Endometrial microvascular endothelial cells (primary cell): ENCODE data around the gene SORT1. TPM values are rescaled to one million over a fixed set of nuclear protein-coding genes. Genes with fewer than 3 reads are reported as not detected.
"Not testable (repeated sequence)": the region's sequence is repeated elsewhere in the genome, so short reads cannot be mapped to it uniquely, and the experiment has no call there.

Experiments used
- in situ Hi-C: cut with HindIII; loops from 2 replicates; pipeline ENCODE4 v1.10.0; 2017; ENCODE audit warnings: low sequenced_read_pairs, low pct_unique_long_range_greater_than_20kb; ENCODE audit errors: inconsistent ontology term
- total RNA-seq: library from RNA; depleted of rRNA; stranded (reverse); fragments of >200 nt; gene quantifications from one replicate; pipeline ENCODE4 v1.2.3, GENCODE V29; 2015; ENCODE audit errors: inconsistent ontology term

Gene SORT1
- total RNA-seq, 1 donor from 2014 or later: 12.4 TPM

DNA sequence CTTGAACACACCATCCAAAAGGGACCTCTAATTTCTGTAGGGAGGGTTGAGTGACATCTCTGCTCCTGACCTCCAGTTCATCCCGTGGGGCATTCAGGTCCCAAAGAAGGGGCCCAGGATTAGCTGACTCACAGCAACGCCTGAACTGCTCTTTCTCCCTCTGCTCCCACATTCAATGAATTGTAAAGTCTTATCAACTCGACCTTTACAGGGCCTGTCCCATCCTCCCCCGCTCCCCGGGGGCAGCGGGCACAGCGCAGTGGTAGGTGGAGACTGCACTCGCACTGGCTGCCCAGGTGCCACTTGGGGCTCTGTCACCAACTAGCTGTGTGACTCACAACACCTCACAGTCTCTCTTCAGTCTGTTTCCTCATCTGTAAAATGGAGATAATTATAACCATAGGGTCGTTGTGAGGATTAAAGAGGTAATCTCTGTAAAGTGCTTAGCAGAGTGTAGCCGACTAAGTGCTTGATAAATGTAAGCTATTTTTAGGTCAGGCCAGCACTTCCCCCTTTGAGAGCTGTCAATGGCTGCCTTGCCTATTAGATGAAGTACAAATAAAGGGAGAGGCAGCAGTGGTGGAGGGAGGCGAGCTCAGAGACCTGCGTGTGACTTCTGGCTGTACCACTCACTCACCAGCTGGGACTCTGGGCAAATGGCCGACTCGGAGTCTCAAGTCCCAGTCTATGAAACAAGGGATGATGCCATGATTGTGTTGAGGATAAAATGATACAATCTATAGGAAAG lies 90.3 kb downstream of the SORT1 start:
- in situ Hi-C loops: no loop called here

DNA sequence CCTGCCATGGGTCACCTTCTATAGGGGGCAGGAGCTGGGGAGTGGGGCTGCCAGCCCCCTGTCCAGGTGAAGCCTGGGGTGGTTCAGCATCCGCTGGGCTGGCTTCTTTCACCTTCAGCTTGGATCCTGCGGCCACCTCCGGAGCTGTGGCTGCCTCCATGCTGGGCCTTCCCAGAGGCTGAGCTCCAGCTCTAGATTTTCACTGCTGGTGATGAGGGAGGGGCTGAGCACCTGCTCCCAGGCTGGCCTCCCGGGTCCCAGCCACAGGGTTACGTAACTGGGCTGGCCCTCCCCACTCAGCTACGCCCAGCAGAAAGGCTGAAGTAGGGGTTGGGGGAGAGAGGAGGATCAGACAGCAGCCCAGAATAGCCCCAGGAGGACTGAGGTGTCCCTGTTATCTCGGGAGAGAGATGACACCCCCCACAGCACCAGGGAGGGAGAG lies 90.9 kb downstream of the SORT1 start, which contains the start of gene MYBPHL:
MYBPHL (minus strand) TSS at position 180 of the 442 bp plus-strand sequence; CDS start at position 160, 20 bp downstream.
- in situ Hi-C loops: no loop called here

DNA sequence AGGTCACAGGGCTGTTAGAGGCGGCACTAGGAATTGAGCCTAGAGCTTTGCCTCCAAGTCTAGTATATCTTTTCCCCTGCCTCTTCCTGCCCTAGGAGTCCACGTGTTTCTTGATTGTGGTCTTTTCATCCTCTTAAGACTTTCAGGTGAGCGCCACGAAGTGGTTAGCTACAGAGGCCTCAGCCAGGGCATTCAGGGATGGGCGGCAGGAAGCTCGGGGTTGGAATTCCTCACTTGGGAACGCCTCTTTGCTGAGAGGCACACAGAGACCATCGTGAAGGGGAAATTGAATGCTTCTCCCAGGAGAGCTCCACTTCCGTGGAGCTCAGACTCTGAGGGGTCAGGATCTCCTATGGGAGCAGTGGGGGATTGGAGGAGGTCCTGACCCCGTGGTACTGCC lies 91.7 kb downstream of the SORT1 start:
- in situ Hi-C loops: not testable (repeated sequence)

DNA sequence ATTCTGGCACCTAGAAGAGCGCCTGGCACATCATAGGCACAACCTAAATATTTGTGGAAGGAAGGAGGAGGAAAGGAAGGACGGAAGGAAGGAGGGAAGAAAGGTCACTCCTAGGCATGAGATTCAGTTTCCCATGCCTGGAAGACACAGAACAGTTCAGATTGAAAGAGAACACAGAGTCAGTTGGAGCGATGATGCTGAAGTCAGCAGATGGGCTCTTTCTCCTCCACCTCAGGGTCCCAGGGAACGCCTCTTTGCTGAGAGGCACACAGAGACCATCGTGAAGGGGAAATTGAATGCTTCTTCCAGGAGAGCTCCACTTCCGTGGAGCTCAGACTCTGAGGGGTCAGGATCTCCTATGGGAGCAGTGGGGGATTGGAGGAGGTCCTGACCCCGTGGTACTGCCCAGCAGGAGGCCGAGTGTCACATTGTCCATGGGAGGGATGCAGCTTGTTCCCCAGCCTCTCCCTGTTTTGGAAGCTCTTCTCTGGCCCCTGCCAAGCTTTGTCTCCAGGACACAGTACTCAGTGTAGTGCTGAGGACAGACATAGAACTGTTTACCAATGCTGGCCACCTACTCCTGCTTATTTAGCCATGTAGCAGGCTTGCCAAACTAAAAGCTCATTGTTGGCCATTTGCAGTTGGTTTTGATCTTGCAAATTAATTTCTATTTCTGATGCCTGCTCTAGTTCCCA lies 93.3 kb downstream of the SORT1 start:
- in situ Hi-C loops: no loop called here

DNA sequence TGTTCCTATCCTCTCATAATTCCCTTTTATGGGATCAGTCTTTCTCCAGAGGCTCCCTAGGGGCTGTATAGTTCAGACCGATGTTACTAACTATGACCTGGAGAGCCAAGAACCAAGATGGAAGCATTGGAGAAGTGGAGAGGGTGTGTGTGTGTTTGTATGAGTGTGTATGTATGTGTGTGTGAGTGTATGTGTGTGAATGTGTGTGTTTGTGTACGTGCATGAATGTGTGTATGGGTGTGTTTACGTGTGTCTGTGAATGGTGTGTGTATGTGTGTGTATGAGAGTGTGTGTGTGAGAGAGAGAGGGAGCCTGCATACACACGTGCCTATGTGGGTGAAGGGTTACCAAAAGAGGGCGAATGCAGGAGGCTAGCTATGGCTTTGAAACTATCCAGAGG lies 95.8 kb downstream of the SORT1 start:
- in situ Hi-C loops: no loop called here

DNA sequence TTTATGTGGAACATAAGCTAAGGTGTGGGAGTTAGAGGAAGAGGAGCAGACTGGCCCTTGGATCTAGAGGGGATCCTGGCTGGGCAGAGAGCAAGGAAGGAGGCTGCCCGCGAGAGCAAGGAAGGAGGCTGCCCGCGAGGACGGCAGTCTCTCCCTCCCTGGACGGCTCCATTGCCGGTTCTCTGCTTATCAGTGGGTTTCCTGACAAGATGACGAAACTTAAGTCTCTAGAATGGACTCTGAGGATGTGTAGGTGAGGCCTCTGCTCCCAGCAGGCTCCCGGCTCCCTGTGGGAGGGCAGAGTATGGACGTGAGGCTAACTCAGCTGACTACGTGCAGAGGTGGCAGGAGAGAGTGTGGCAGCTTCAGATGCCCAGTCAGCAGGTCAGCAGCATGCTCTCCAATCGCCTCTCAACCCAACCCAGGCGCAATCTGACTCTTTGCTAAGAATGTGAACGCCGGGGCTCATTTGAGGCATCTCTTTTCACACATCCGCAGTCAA lies 97.0 kb downstream of the SORT1 start:
- in situ Hi-C loops: no loop called here

DNA sequence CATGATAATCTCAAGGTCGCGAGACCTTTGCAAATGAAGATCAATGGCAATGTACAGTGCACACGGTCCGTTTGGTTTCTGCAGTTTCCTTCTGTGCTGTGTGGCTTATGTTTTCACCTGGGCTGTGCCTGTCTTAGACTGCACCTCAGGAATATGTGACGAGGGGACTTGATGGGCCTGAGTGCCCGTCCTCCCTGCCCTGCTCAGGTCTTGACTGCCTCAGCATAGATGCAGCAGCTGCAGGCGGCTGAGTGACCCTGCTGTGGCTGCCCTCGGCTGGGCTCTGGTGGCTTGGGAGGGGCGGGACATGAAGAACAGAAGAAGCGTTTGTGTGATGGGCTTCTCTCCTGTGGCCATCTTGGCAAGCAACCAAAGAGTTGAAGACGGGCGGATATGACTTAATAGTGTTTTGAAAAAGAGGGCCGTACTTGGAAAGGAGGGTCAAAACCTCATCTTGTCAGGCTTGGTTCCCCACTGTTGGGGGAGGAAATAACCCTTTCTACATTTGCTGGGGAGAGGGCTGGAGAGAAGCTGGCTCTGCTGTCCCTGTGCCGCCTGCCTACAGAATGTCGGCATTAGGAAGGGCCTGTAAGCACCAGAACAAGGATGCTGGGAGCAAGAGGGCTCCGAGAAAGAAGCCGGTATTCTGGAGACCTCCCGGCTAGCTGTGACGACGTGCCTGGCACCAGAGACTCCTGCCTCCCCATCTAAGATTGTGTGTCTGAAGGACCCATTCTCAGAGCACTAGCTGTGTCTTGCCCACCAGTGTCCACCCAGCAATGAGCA lies 98.0 kb downstream of the SORT1 start:
- in situ Hi-C loops: no loop called here

DNA sequence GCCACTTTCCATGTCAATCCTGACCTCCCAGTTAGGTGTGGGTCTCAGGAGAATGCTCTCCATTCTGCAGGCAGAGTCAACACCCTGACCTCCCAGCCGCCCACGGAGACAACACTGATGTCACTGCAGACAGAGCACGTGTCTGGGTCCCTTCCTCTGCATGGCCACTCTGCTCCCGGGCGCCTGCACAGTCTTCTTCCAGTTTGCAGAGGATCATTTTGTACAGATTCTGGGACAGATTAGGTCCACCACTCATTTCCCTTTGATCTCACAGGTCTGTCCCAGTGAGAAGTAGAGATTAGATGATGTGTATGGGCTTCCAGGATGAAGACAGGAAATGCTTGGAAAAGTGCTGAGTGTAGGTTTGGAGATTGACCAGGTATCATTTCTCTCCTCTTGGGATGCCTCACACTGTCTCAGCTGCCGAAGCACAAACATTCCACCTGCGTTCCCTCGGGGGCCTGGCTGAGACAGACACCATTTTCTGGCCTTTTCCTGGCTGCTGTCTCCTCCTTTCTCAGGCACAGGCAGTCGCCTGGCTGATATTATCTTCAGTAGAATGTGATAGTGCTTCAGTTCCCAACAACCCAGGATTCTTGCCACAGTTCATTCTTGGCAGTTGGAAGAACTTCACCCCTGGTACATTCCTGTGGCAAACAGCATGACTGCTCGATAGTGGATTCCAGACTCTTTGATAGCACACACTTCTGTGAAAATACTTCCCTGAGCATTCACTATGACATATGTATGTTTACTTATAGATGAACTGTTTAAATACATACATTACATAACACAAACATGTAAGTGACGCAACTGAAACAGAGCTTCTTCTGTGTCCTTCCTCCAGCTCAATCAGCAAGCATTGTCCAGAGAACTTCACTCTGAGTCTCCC lies 98.8 kb downstream of the SORT1 start:
- in situ Hi-C loops: no loop called here

DNA sequence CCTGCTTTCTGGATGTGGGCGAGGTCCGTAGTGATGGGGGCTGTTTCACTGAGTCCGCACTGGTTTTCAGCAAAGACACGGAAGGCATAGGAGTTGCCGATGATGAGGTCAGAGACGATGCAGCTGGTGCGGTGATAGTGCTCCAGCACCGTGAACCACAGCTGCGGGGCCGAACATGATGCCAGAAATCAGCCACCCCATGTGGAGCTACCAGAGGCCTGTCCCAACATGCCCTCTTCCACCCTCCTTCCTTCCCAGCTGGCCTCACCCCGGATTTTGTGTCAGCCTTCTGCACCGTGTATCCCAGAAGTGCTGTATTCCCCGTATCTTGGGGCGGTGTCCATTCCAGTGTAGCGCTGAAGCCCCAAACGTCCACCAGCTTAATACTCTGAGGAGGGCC lies 100.9 kb downstream of the SORT1 start:
- in situ Hi-C loops: no loop called here

DNA sequence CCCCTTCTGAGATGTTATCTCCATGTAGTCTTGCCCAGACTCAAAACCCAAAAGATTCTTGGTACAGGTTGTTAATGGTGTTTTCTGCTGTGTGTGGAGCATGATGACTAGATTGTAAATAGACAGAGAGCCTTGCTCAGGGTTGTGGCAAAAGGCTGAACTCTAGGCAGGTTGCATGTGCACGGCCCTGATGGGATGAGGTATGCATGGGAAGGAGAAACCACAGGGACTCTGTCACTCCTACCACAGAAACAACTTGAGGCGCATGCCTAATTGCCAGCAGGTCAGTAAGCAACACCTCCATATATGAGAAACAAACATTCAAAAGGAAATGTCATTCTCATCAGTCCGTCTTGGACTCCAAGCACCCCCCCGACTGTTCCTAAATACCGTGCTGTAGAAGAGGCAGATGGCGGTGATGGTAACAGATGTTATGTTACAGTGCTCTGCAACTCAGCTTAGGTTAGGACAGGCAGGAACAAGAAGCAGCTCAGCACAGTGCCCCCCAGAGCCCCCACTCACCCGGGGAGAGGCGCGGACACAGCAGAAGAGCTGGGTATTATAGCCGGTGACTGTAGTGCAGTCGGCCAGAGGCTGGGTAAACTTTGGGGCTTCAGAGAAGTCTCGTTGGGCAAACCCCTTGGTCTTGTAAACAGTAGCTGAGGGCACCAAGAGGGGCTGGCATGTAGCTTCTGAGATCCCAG lies 101.9 kb downstream of the SORT1 start:
- in situ Hi-C loops: no loop called here

DNA sequence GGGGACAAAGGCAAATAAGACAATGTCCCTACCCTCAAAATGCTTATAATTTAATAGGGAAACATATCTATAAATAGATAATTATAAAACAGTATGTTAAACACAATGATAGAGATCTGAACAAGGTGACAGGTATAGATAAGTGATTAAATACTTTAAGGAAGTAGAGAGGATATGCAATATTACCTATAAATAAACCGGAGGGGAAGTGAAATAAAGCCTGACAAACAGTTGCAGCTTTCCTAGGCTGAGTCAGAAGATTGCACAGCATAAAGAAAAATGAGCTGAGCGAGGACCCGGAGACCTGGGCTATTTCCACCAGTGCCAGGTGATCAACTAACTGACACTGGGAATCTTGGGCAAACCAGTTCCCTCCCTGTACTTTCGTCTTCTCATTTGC lies 103.2 kb downstream of the SORT1 start:
- in situ Hi-C loops: no loop called here

DNA sequence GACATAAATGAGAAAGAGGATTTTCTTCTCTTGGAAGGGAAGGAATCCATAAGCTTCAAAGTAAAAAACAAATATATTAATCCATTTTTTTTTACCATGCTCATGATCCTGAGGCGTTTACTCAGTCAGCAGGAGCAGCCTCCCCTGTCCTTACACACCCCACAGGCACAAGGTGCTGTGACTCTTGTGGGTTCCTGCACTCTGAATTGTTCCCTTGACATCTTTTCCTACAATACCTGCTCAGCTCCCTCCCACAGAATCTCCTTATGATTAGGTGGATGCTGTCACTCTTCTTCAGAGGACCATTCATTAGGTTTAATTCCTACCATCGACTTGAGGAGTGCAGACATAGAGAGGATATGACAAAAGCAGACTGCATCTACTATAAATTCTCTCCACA lies 104.7 kb downstream of the SORT1 start:
- in situ Hi-C loops: no loop called here

DNA sequence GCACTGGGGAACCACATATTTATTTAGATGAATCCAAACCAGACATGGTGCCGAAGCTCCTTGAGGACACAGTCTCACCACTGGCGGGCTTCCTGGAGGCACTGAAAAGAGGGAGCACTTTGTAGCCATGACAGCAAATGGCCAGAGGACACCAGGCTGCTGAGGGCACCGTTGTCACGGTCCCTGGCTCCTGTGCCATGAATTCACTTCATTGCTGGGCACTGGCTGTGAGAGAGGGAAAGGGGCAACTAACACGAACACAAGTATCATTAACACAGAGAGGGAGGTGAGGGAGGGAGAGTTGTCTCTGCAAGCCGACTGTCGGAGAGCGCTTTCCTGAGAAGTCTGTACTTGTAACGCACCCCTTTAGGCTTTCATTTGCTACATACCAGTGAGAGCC lies 105.4 kb downstream of the SORT1 start:
- in situ Hi-C loops: no loop called here

DNA sequence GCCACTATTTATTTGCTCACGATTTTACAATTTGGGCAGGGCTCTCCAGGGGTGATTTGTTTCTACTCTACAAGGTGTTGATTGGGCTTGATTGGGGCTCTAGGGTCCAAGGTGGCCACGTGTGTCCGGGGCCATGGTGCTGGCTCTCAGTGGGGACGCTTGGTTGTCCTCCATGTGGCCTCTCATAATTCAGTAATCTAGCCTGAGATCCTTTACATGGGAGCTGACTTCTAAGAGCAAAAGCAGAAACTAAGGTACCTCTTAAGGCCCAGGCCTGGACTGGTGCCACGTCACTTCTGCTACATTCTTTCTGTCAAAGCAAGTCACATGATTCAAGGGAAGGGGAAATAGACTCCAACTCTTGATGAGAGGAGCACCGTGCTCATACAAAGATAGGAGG lies 106.7 kb downstream of the SORT1 start:
- in situ Hi-C loops: no loop called here

DNA sequence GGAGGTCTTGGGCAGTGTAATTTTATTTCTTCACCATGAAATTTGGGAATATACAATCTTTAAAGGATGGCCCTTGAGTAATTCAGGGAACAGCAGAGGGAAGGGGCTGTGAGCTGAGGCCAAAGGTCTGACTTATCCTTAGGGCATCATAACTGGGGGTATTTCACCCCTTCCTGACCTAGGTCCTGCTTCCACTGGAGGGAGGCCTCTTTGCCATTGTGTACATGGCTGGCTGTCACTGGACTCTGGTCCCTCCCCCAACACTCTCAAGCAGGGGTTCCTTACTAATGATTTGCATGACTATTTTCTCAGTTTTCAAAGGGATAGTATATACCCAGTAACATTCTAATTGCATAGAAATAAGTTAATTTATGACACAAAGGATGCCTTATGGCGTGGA lies 107.6 kb downstream of the SORT1 start:
- in situ Hi-C loops: no loop called here

DNA sequence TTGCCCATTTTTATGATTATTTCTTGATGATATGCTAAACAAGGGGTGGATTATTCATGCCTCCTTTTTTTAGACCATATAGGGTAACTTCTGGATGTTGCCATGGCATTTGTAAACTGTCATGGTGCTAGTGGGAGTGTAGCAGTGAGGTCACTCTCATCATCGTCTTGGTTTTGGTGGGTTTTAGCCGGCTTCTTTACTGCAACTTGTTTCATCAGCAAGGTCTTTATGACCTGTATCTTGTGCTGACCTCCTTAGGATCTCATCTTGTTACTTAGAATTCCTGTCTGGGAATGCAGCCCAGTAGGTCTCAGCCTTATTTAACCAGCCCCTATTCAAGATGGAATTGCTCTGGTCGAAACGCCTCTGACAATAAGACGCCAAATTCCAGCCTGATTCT lies 111.0 kb downstream of the SORT1 start:
- in situ Hi-C loops: not testable (repeated sequence)

DNA sequence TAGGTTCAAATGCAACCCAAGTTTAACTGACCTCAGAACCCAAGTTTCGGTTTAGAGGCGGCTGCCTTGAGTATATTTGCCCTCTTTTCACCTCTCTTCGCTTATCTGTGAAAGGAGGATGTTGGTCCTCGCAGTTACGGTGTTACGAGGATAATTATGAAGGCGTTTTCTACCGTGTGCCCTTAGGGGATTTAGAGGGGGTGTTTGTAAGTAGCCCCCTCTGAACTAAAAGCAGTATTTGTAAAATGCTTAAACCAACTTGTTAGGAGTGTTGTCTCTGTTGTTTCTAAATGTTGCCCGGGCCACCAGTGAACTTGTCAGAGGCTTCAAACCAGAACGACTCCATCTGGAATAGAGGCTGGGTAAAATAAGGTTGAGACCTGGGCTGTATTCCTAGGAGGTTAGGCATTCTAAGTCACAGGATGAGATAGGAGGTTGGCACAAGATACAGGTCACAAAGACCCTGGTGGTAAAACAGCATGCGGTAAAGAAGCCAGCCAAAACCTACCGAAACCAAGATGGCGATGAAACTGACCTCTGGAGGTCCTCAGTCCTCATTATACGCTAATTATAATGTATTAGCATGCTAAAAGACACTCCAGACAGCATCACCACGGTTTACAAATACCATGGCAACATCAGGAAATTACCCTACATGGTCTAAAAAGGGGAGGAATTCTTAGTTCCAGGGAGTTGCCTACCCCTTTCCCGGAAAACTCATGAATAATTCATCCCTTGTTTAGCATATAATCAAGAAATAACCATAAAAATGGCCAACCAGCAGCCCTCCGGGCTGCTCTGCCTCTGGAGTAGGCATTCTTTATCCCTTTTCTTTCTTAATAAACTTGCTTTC lies 113.7 kb downstream of the SORT1 start:
- in situ Hi-C loops: no loop called here
